Panc1 (cell line): Measurements from ENCODE around the gene VAT1L.

ENCODE experiments used
- CTCF ChIP-seq: fragments of 450-650 bp; IDR thresholded peaks from 2 replicates; pipeline ENCODE4 v1.5.1; 2017; ENCODE audit warnings: mild to moderate bottlenecking
- POLR2AphosphoS5 ChIP-seq: IDR thresholded peaks from 2 replicates; pipeline ENCODE4 v1.6.1; 2012; ENCODE audit warnings: mild to moderate bottlenecking, low read depth, low read length, moderate library complexity
- REST ChIP-seq, 2 experiments: IDR thresholded peaks; 2 replicates each; pipeline ENCODE4 v1.6.1; 2011 to 2012; ENCODE audit warnings: low read depth in 2 of 2, control low read depth in 1 of 2, low read length in 1 of 2, mild to moderate bottlenecking in 1 of 2, moderate library complexity in 1 of 2; ENCODE audit not compliant: insufficient read depth in 1 of 2
- SIN3A ChIP-seq: IDR thresholded peaks from 2 replicates; pipeline ENCODE4 v1.6.1; 2012; ENCODE audit warnings: low read depth, mild to moderate bottlenecking, low read length, moderate library complexity, borderline replicate concordance; ENCODE audit not compliant: insufficient read depth
- TCF7L2 ChIP-seq: IDR thresholded peaks from 2 replicates; pipeline ENCODE4 v1.6.1; 2011; ENCODE audit warnings: mild to moderate bottlenecking, low read depth, low read length, inconsistent platforms

GRCh38 chr16:77928096-77928495 is 139.7 kb downstream of the VAT1L start:
- TF ChIP-seq CTCF (no peak), REST (IDR thresholded peaks at IDR 0.05; ENCODE audit: insufficient read depth in 1 of 2, low read depth in 2 of 2, low read length in 1 of 2) (no peak), SIN3A (no peak), POLR2AphosphoS5 (no peak), TCF7L2 (no peak)
